ENCODE results near the gene DNASE1L3.

Gene DNASE1L3

GRCh38 chr3:58157700-58158099 lies 53.1 kb downstream of the DNASE1L3 start:
- DNase-seq, result no peak

DNA sequence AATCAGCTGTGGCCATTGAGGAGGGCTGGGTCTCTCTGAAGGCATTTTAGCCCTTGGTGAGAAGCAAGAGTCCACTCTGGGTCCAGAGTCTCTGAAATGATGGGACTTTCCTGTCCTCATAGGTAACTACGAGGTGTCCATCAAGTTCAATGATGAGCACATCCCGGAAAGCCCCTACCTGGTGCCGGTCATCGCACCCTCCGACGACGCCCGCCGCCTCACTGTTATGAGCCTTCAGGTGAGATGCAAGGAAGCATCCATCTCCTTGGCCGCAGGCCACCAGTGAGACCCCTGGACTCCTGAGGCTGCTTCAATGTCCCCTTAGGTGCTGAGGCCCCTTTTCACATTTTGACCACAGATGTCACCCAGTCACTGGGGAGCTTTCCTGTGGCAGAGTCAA lies 54.9 kb downstream of the DNASE1L3 start:
- no peak for DNase-seq

GRCh38 chr3:58154626-58155449 lies 55.9 kb downstream of the DNASE1L3 start:
- no peak for DNase-seq

GRCh38 chr3:58153371-58153770 lies 57.4 kb downstream of the DNASE1L3 start:
- no peak for DNase-seq

- DNase-seq, result no peak
Measured at GRCh38 chr3:58152225-58153015, 58.4 kb downstream of the DNASE1L3 start.

- DNase-seq, result no peak
Measured at GRCh38 chr3:58151637-58152036, 59.1 kb downstream of the DNASE1L3 start.

DNA sequence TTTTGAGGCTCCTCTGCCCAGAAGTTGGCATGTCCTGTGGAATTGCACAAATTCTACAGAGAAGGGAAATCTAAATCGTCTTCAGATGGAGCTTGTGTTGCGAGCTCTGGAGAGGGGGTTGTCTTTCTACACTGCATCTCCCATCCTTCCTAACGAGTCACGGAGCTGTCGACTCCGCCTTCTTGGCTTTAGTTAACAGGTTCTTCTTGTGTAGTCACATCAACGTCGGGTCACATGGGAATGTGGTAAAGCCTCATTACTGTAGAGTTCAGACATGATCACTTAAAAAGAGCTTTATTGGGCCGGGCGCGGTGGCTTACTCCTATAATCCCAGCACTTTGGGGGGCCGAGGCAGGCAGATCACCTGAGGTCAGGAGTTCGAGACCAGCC lies 60.0 kb downstream of the DNASE1L3 start:
- DNase-seq, result no peak

DNA sequence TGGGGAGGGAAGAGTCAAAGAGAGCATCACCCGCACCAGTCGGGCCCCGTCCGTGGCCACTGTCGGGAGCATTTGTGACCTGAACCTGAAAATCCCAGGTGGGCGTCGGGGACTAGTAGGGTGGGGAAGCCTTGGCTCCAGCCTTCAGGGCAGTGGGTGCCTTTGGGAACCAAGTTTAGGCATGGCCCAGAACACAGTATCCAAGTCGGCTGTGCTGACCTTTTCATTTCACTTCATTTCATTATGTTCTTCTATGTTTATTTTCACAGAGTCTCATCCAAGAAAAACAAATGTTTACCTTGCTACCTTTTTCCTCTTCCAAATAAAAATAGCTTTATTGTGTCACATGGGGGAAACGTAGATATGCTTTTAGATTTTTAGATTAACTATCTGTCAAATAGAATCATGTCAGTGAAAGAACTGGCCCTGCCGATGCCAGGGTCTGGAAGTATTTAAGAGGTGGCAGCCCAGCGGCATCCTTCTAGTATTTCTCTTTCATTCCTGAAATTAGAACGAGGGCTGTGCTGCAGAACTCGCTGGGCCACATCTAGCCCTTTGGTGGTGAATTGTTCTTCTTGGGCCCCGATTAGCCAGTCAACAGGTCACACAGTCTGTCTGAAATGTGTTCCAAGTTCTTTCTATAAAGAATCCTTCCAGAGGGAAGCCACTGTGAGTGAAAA lies 60.5 kb downstream of the DNASE1L3 start:
- DNase-seq, result no peak

- no peak for DNase-seq
Measured at GRCh38 chr3:58148049-58148448, 62.7 kb downstream of the DNASE1L3 start.

- no peak for DNase-seq
Measured at GRCh38 chr3:58144478-58145325, 66.1 kb downstream of the DNASE1L3 start.

DNA sequence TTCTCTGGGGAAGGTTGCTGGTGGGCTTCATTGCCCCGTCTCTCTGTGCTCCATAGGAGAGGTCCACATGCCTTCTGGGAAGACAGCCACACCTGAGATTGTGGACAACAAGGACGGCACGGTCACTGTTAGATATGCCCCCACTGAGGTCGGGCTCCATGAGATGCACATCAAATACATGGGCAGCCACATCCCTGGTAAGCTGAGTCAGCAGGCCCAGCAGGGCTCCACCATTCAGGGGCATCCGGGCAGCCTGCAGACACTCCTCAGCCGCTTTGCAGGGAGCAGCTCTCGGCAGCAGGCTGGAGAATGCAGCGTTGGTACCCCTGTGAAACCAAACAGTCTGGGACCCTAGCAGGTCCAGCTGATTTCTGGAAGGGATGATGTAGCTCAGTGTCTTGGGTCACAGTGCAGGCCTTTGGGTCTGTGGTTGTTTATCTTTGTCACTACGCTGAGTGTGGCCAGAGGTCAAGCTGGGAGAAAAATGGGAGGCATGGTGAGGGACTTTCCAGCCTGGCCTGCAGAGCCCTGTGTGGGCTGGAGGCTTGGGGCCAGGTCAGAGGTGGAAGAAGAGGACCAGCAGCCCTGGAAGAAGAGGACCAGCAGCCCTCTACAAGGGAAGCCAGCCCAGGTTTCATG lies 67.2 kb downstream of the DNASE1L3 start:
- DNase-seq, result no peak
